Fibroblast of skin of left quadriceps (primary cell): ENCODE data around the gene HEATR5B.
"Not testable (repeated sequence)": the region's sequence is repeated elsewhere in the genome, so short reads cannot be mapped to it uniquely, and the experiment has no call there.

Experiments
- DNase-seq, 2 experiments: peaks; one replicate each; pipeline ENCODE4 v3.0.0-alpha.2; 2013; ENCODE audit warnings: low read depth in 2 of 2

The HEATR5B gene

DNA sequence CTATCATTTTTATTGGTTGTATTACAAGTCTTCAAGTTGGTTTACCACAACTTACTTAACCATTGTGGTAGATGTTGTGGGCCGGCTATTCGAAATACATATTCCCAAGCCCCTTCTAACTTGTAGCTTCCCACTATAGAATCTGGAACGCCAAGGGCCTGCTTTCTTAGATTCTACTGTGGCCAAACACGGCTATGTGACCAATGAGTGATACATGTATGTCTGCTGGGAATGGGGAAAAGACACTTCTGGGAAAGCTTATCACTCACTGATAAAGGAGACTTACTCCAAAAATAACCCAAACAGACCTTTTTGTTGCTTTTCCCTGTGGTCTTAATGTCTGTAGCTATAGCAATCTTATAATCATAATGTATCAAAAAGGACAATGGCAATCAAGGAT lies 142.3 kb downstream of the HEATR5B start:
- no peak for DNase-seq

DNA sequence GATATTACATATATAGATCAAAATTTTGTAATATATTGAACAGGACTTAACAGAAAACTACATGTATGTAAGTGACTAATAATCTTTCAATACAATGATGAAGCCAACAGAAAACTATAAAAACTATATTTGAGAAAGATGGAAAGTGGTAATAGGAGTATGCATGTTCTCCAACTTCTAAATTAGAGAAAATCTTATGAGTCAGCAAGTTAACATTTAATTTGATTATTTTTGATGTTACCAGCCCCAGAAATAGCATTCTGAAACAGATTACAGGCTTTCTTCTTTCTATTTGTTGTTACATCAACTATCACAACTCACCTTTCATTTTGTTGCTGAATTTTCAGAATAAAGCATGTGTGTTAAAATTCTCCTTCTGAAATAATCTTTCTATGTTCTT lies 147.6 kb downstream of the HEATR5B start:
- not testable (repeated sequence) for DNase-seq

DNA sequence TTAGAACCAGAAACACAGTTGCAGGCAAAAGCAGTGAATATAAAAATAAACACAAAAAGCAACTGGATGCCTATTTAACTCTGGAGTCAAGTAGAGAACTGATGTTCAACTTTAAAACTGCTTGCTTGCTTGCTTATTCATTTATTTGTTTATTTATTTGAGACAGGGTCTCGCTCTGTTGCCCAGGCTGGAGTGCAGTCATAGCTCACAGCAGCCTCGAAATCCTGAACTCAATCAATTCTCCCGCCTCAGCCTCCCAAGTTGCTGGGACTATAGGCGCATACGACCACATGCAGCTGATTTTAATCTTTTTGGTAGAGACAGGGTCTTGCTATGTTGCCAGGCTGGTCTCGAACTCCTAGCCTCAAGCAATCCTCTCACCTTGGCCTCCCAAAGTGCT lies 152.5 kb downstream of the HEATR5B start:
- not testable (repeated sequence) for DNase-seq
